ENCODE results near the gene CTDSPL. TPM values are rescaled to one million over a fixed set of nuclear protein-coding genes. Genes with fewer than 3 reads are reported as not detected.

CTDSPL gene
- total RNA-seq, 2 donors from 2014 or later: 27.8 to 30.7 TPM

GRCh38 chr3:37953707-37954394 is 92.2 kb downstream of the CTDSPL start:
- H3K27ac Mint-ChIP-seq: no peak overlapping the region
- H3K27me3 Mint-ChIP-seq (ENCODE audit: insufficient read depth): no peaks in the 10 kb centered on the region
- no peak overlapping the region for H3K9ac ChIP-seq (ENCODE audit: extremely low read depth, low read length, poor library complexity, severe bottlenecking)
- no peak overlapping the region for H3K4me3 ChIP-seq (ENCODE audit: low read length)
- DNase-seq: no peak
- peaks cover 4% of the 10 kb centered on the region for H3K4me1 Mint-ChIP-seq
- H3K4me1 ChIP-seq (ENCODE audit: control insufficient read depth, insufficient read depth, low read length): no peaks in the 10 kb centered on the region
- TF ChIP-seq CTCF (conservative IDR thresholded peaks at IDR 0.05): no peak
- H3K9me3 ChIP-seq (ENCODE audit: control insufficient read depth, low read length): peaks cover 6% of the 10 kb centered on the region
- H3K27me3 ChIP-seq (ENCODE audit: control insufficient read depth, insufficient read depth, low read length, poor library complexity, severe bottlenecking): no peaks in the 10 kb centered on the region
- H3K36me3 Mint-ChIP-seq (ENCODE audit: low read depth): peaks cover 21% of the 10 kb centered on the region
- 90 to 97% methylated on average over 3 to 5 of the region's 5 CpGs for WGBS, 2 experiments (ENCODE audit: insufficient coverage in 1 of 2, insufficient read length in 1 of 2)
- H3K27ac ChIP-seq (ENCODE audit: low read depth, low read length): no peak overlapping the region
- peaks cover 4% of the 10 kb centered on the region for H3K36me3 ChIP-seq (ENCODE audit: control insufficient read depth, insufficient read depth, low read length)
- no peaks in the 10 kb centered on the region for H3K9me3 Mint-ChIP-seq
- H3K4me3 Mint-ChIP-seq: no peak overlapping the region

GRCh38 chr3:37954881-37955280 is 93.2 kb downstream of the CTDSPL start:
- Histone ChIP-seq H3K36me3 (ENCODE audit: control insufficient read depth, insufficient read depth, low read length) (peaks cover 4% of the 10 kb centered on the region), H3K27ac (ENCODE audit: low read depth, low read length) (no peak overlapping the region), H3K4me1 (ENCODE audit: control insufficient read depth, insufficient read depth, low read length) (no peaks in the 10 kb centered on the region), H3K27me3 (ENCODE audit: control insufficient read depth, insufficient read depth, low read length, poor library complexity, severe bottlenecking) (no peaks in the 10 kb centered on the region), H3K9ac (ENCODE audit: extremely low read depth, low read length, poor library complexity, severe bottlenecking) (no peak overlapping the region), H3K4me3 (ENCODE audit: low read length) (no peak overlapping the region), H3K9me3 (ENCODE audit: control insufficient read depth, low read length) (peaks cover 6% of the 10 kb centered on the region)
- Mint-ChIP-seq H3K27me3 (ENCODE audit: insufficient read depth) (no peaks in the 10 kb centered on the region), H3K4me3 (no peak overlapping the region), H3K27ac (no peak overlapping the region), H3K9me3 (no peaks in the 10 kb centered on the region), H3K4me1 (peaks cover 4% of the 10 kb centered on the region), H3K36me3 (ENCODE audit: low read depth) (peaks cover 21% of the 10 kb centered on the region)
- DNase-seq: no peak
- 94 to 97% methylated on average over 6 of the region's 6 CpGs for WGBS, 2 experiments (ENCODE audit: insufficient coverage in 1 of 2, insufficient read length in 1 of 2)
- TF ChIP-seq CTCF (conservative IDR thresholded peaks at IDR 0.05): no peak

GRCh38 chr3:37955918-37956707 is 94.4 kb downstream of the CTDSPL start:
- DNase-seq: no peak
- Mint-ChIP-seq H3K9me3 (no peaks in the 10 kb centered on the region), H3K36me3 (ENCODE audit: low read depth) (peaks cover 14% of the 10 kb centered on the region), H3K4me3 (no peak overlapping the region), H3K27me3 (ENCODE audit: insufficient read depth) (no peaks in the 10 kb centered on the region), H3K4me1 (peaks cover 4% of the 10 kb centered on the region), H3K27ac (peak overlapping the region; percentile 23)
- Histone ChIP-seq H3K9me3 (ENCODE audit: control insufficient read depth, low read length) (peaks cover 6% of the 10 kb centered on the region), H3K36me3 (ENCODE audit: control insufficient read depth, insufficient read depth, low read length) (peaks cover 4% of the 10 kb centered on the region), H3K27ac (ENCODE audit: low read depth, low read length) (peak overlapping the region; percentile 10), H3K27me3 (ENCODE audit: control insufficient read depth, insufficient read depth, low read length, poor library complexity, severe bottlenecking) (no peaks in the 10 kb centered on the region), H3K4me3 (ENCODE audit: low read length) (no peak overlapping the region), H3K9ac (ENCODE audit: extremely low read depth, low read length, poor library complexity, severe bottlenecking) (no peak overlapping the region), H3K4me1 (ENCODE audit: control insufficient read depth, insufficient read depth, low read length) (no peaks in the 10 kb centered on the region)
- no peak for TF ChIP-seq CTCF (conservative IDR thresholded peaks at IDR 0.05)
- 91 to 94% methylated on average over 3 of the region's 3 CpGs for WGBS, 2 experiments (ENCODE audit: insufficient coverage in 1 of 2, insufficient read length in 1 of 2)

Data from endodermal cell (in vitro differentiated cells).